K562 (cell line): Measurements from ENCODE around the gene OR7A10. TPM values are rescaled to one million over a fixed set of nuclear protein-coding genes. Genes with fewer than 3 reads are reported as not detected.

Experiments used
- ATF6 ChIP-seq: sonication (generic); formaldehyde crosslinking; IDR thresholded peaks from 2 replicates; pipeline ENCODE4 v1.4.0; 2020; ENCODE audit warnings: mild to moderate bottlenecking, missing genetic modification reagents
- CREB3L1 ChIP-seq: fragments of 450-650 bp; IDR thresholded peaks from 2 replicates; pipeline ENCODE4 v1.6.1; 2014; ENCODE audit warnings: low read depth, mild to moderate bottlenecking, moderate library complexity, borderline replicate concordance
- GABPA ChIP-seq: fragments of 200-800 bp; sonication (Bioruptor generic); conservative IDR thresholded peaks from 2 replicates; pipeline ENCODE4 v1.6.1; 2016; ENCODE audit warnings: low read depth, missing genetic modification characterization, missing compliant biosample characterization
- MAZ ChIP-seq, 2 experiments: fragments of 450-650 bp in 1 of 2; sonication (generic) in 1 of 2; formaldehyde crosslinking; IDR thresholded peaks in 1 of 2; conservative IDR thresholded peaks in 1 of 2; 2 replicates each; pipeline versions ENCODE4 v1.4.0 to v1.5.0; 2020; ENCODE audit warnings: mild to moderate bottlenecking in 1 of 2, missing genetic modification reagents in 1 of 2
- MGA ChIP-seq: fragments of 450-650 bp; IDR thresholded peaks from 2 replicates; pipeline ENCODE4 v1.6.1; 2016; ENCODE audit warnings: mild to moderate bottlenecking, moderate library complexity
- TEAD2 ChIP-seq: fragments of 450-650 bp; IDR thresholded peaks from 2 replicates; pipeline ENCODE4 v1.6.1; 2016; ENCODE audit warnings: missing genetic modification characterization, control low read depth, missing compliant biosample characterization
- ZNF124 ChIP-seq: sonication (generic); formaldehyde crosslinking; IDR thresholded peaks from 2 replicates; pipeline ENCODE4 v1.8.1; 2022; ENCODE audit warnings: missing genetic modification reagents
- ZNF140 ChIP-seq: fragments of 250-450 bp; sonication (Bioruptor Pico); IDR thresholded peaks from 2 replicates; pipeline ENCODE4 v1.8.0; 2021; ENCODE audit warnings: moderate library complexity, mild to moderate bottlenecking, inconsistent platforms
- ZNF24 ChIP-seq: fragments of 450-650 bp; IDR thresholded peaks from 2 replicates; pipeline ENCODE4 v1.6.1; 2016
- ZNF445 ChIP-seq: fragments of 250-450 bp; sonication (Bioruptor Pico); IDR thresholded peaks from 2 replicates; pipeline ENCODE4 v1.4.0; 2020; ENCODE audit warnings: low read depth, mild to moderate bottlenecking, moderate library complexity
- polyA plus RNA-seq, 8 experiments: library from polyadenylated mRNA; depleted of rRNA in 4 of 8; stranded (reverse) in 5 of 8; unstranded in 3 of 8; fragments of >200 nt; fragmentation: Nextera tagmentation in 2 of 8; fragmentation: Illumina TruSeq in 1 of 8; extraction: Ambion mirVana in 2 of 8; extraction: Trizol in 1 of 8; gene quantifications; 2 replicates each; pipeline versions ENCODE4 v1.2.1 to v1.2.3, GENCODE V29; 2011 to 2014; ENCODE audit warnings: inconsistent platforms in 1 of 8, missing spikeins in 1 of 8
- total RNA-seq, 7 experiments: library from RNA; depleted of rRNA in 6 of 7; stranded (reverse); fragments of >200 nt in 6 of 7; fragmentation: Illumina TruSeq in 2 of 7; extraction: Trizol in 2 of 7; gene quantifications; 2 replicates each; pipeline versions ENCODE4 v1.2.1 to v1.2.3, GENCODE V29; 2011 to 2021; ENCODE audit warnings: low replicate concordance in 1 of 7

OR7A10 gene
- total and polyA plus RNA-seq, 9 of the 15 experiments (the other 6 are each of a cell fraction or from before 2014, with no cell fraction given): not detected

DNA sequence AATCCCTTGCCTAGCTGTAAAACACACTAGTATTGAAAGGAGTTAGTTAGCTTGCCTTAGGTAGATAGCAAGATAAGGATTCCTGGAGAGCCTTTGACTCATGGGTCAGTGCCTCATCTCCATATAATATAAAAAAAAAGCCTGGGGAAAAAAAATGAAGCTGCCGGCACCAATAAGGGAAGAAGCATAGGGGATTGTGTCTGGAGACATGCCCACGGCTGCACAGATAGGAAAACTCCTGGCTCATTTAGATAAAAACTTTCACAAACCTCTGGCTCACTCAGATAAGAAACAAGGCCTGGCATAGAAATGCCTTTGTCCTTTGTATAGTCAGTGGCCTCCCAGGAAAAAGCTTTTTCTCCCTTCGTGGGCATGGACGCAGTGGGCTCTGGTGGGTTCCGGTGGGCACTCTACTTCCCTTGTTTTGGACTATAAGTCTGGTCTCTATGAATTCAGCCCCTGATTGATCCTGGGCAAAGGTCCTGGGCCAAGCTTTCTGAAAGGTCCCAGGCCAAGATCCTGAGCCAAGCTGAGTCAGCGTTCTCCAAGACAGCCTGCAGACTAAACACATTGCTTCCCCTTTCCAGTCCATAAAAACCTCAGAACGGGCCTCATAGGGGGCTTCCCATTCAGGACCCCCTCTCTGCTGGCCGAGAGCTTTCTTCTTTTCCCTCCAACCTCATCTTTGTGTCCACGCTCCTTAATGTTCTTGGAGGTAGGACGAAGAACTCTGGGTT, 42.1 kb upstream of the OR7A10 start (continued):
- TF ChIP-seq MGA: no peak
- no peak for TF ChIP-seq ZNF24
- TF ChIP-seq ZNF124 (CRISPR knock-in tag): no peak
- TF ChIP-seq ATF6 (CRISPR knock-in tag): no peak
- TF ChIP-seq MAZ (CRISPR knock-in tag; conservative IDR thresholded peaks at IDR 0.05 in 1 of 2, IDR thresholded peaks at IDR 0.05 in 1 of 2): no peak
- no peak for TF ChIP-seq GABPA (tag)
- TF ChIP-seq ZNF445 (CRISPR knock-in tag): no peak
- TF ChIP-seq ZNF140 (CRISPR knock-in tag): no peak
- no peak for TF ChIP-seq CREB3L1
- no peak for TF ChIP-seq TEAD2 (tag)
